HepG2 (cell line): ENCODE data around the gene HOXC5. TPM values are rescaled to one million over a fixed set of nuclear protein-coding genes. Genes with fewer than 3 reads are reported as not detected.
A peak's percentile ranks its signal among the peaks of the same experiment; 100 is the strongest.

Source experiments
- ATAC-seq: fragments of 200-7000 bp; cut with Tn5 transposase; 3 replicates; pipeline ENCODE4 v1.9.1; 2020; ENCODE audit warnings: mild to moderate bottlenecking, moderate library complexity
- BruUV-seq: library from RNA; stranded (reverse); fragments of 400-500 nt; replicated peaks from 2 replicates; lab custom pipeline; 2021; lab: Mats Ljungman, UMichigan
- CTCF ChIA-PET: fragments of 300-600 bp; formaldehyde crosslinking; extraction: SDS; loops from one replicate; lab custom pipeline; 2021; ENCODE audit warnings: low total read pairs, inconsistent platforms, low intra/inter-chr PET ratio; lab: Yijun Ruan, JAX
- POLR2A ChIA-PET: fragments of 350-600 bp; sonication (Branson Sonifier 250); formaldehyde crosslinking; loops from one replicate; lab custom pipeline; 2020; ENCODE audit warnings: antibody characterized with exemption, inconsistent platforms; lab: Yijun Ruan, JAX
- DNase-seq: peaks from one replicate; pipeline ENCODE4 v3.0.0-alpha.2; 2015; ENCODE audit warnings: low spot score
- FAIRE-seq: peaks from 3 replicates; lab custom pipeline; 2011; peaks lifted over from hg19 to GRCh38; lab: Jason Lieb, UNC
- H2AFZ ChIP-seq: one replicate; pipeline ENCODE4 v1.6.1; 2011; ENCODE audit warnings: low read length, inconsistent platforms
- H3K27ac ChIP-seq: fragments of 300-600 bp; 3 replicates; pipeline ENCODE4 v1.8.0; 2011; ENCODE audit warnings: mixed run types, mild to moderate bottlenecking, mixed read lengths, low read length, inconsistent platforms; ENCODE audit not compliant: insufficient read depth; ENCODE audit errors: extremely low read length
- H3K27me3 ChIP-seq, 2 experiments: fragments of 200-600 bp in 1 of 2; 2 replicates in 1 of 2; 3 replicates in 1 of 2; pipeline versions ENCODE4 v1.6.0 to v1.8.0; 2011; ENCODE audit warnings: low read length in 2 of 2, mild to moderate bottlenecking in 2 of 2, moderate library complexity in 2 of 2, inconsistent platforms in 1 of 2; ENCODE audit not compliant: insufficient read depth in 2 of 2, control insufficient read depth in 1 of 2
- H3K36me3 ChIP-seq, 2 experiments: fragments of 200-600 bp in 1 of 2; replicated peaks in 1 of 2; 2 replicates in 1 of 2; 3 replicates in 1 of 2; pipeline versions ENCODE4 v1.5.1 to v1.8.0; 2011; ENCODE audit warnings: low read length in 2 of 2, inconsistent platforms in 1 of 2; ENCODE audit not compliant: insufficient read depth in 2 of 2, control insufficient read depth in 1 of 2
- H3K4me1 ChIP-seq: 2 replicates; pipeline ENCODE4 v1.5.1; 2012; ENCODE audit warnings: low read length, inconsistent platforms; ENCODE audit not compliant: insufficient read depth
- H3K4me2 ChIP-seq: 2 replicates; pipeline ENCODE4 v1.6.0; 2011; ENCODE audit warnings: low read depth, low read length, inconsistent platforms
- H3K4me3 ChIP-seq, 3 experiments: fragments of 200-600 bp in 1 of 3; sonication (generic), shearing (Covaris generic) in 1 of 3; replicated peaks in 1 of 3; 2 replicates each; pipeline ENCODE4 v1.5.1; 2011 to 2016; ENCODE audit warnings: low read length in 3 of 3, inconsistent platforms in 2 of 3, low read depth in 2 of 3, mild to moderate bottlenecking in 2 of 3, control low read depth in 1 of 3, mixed read lengths in 1 of 3; ENCODE audit not compliant: insufficient read depth in 1 of 3
- H3K79me2 ChIP-seq: one replicate; pipeline ENCODE4 v1.6.1; 2011; ENCODE audit warnings: low read length, inconsistent platforms; ENCODE audit not compliant: insufficient read depth
- H3K9ac ChIP-seq: 2 replicates; pipeline ENCODE4 v1.6.0; 2011; ENCODE audit warnings: mild to moderate bottlenecking, low read depth, low read length, inconsistent platforms; ENCODE audit not compliant: insufficient read depth
- H3K9me3 ChIP-seq: 2 replicates; pipeline ENCODE4 v1.5.1; 2012; ENCODE audit warnings: mild to moderate bottlenecking, low read length
- H4K20me1 ChIP-seq: 2 replicates; pipeline ENCODE4 v1.6.0; 2011; ENCODE audit warnings: inconsistent platforms, mild to moderate bottlenecking, low read length, moderate library complexity; ENCODE audit not compliant: insufficient read depth
- ARID3A ChIP-seq: IDR thresholded peaks from 2 replicates; pipeline ENCODE4 v1.6.1; 2012; ENCODE audit warnings: low read depth, low read length, improper control_type of control experiment
- PAF1 ChIP-seq: IDR thresholded peaks from 2 replicates; pipeline ENCODE4 v1.6.1; 2016; ENCODE audit warnings: missing genetic modification reagents, missing compliant biosample characterization
- TBX2 ChIP-seq: sonication (generic); formaldehyde crosslinking; IDR thresholded peaks from 2 replicates; pipeline ENCODE4 v1.5.0; 2020; ENCODE audit warnings: missing genetic modification reagents, mild to moderate bottlenecking, borderline replicate concordance
- ZNF30 ChIP-seq: sonication (generic); formaldehyde crosslinking; IDR thresholded peaks from 2 replicates; pipeline ENCODE4 v1.5.0; 2020; ENCODE audit warnings: mild to moderate bottlenecking, missing genetic modification reagents
- WGBS: methylation state at CpG from one replicate; pipeline ENCODE4 v1.1.6; 2017; ENCODE audit warnings: low lambda C conversion rate; 5-methylcytosine and 5-hydroxymethylcytosine counted together
- in situ Hi-C: cut with HindIII; loops from 2 replicates; pipeline ENCODE4 v1.10.0; 2017; ENCODE audit warnings: low pct_unique_long_range_greater_than_20kb; ENCODE audit not compliant: extremely low pct_ligation_motif_present
- intact Hi-C: fragments of 100-400 bp; cut with micrococcal nuclease; formaldehyde crosslinking; loops from one replicate; pipeline ENCODE4 v1.10.0; 2022; ENCODE audit not compliant: unreplicated experiment
- polyA plus RNA-seq, 8 experiments: library from polyadenylated mRNA; depleted of rRNA in 3 of 8; stranded (reverse) in 7 of 8; unstranded in 1 of 8; fragments of >200 nt; fragmentation: Illumina TruSeq in 4 of 8; extraction: Trizol in 4 of 8; gene quantifications; 2 replicates each; pipeline versions ENCODE4 v1.2.1 to v1.2.3, GENCODE V29; 2011 to 2016; ENCODE audit warnings: low read depth in 4 of 8, missing spikeins in 1 of 8, mixed read lengths in 1 of 8; ENCODE audit not compliant: insufficient read depth in 1 of 8
- total RNA-seq, 5 experiments: library from RNA; depleted of rRNA; stranded (reverse); fragments of >200 nt; fragmentation: Illumina TruSeq; extraction: Trizol; gene quantifications; 2 replicates each; pipeline ENCODE4 v1.2.3, GENCODE V29; 2016; ENCODE audit warnings: low read depth in 1 of 5

Gene HOXC5
- total and polyA plus RNA-seq, 2 of the 13 experiments (the other 11 are each of a cell fraction or from before 2014, with no cell fraction given): not detected

GRCh38 chr12:54033980-54034784 is 1.3 kb downstream of the HOXC5 start:
- peaks cover 7% of the 10 kb centered on the region; the same call in 1 of the 2 replicates for H3K4me1 ChIP-seq
- no peak for TF ChIP-seq ARID3A
- no peak for TF ChIP-seq PAF1 (CRISPR knock-in tag)
- TF ChIP-seq TBX2 (CRISPR knock-in tag): no peak
- no peak for TF ChIP-seq ZNF30 (CRISPR knock-in tag)
- TF ChIP-seq, all 625 proteins: peak for 0
- Histone ChIP-seq H3K4me3 (no peak overlapping the region; a peak in 1 of 6 replicates), H2AFZ (no peak overlapping the region), H3K9me3 (no peaks in the 10 kb centered on the region), H3K9ac (no peak overlapping the region), H3K79me2 (no peaks in the 10 kb centered on the region), H3K27me3 (peaks cover 9 to 71% of the 10 kb centered on the region in 2 experiments), H3K36me3 (no peaks in the 10 kb centered on the region), H3K4me2 (no peak overlapping the region), H4K20me1 (no peaks in the 10 kb centered on the region), H3K27ac (no peak overlapping the region)
- POLR2A ChIA-PET: no interaction called here
- DNase-seq (no peak), FAIRE-seq (no peak), ATAC-seq (peak; percentile 18; the same call in 1 of the 3 replicates)
- intact Hi-C loops: loop anchor here (5.0 kb wide), 1 partner anchor 103 kb away; no protein-coding TSS in a partner anchor
- CTCF ChIA-PET: interaction anchor here (2.7 to 3.7 kb wide), 2 partner anchors 157 to 167 kb away, joined by 29 to 33 read pairs; no protein-coding TSS in a partner anchor
- no TSS peak for BruUV-seq
- in situ Hi-C loops: loop anchor here (5.0 kb wide), 2 partner anchors 98 to 158 kb away; no protein-coding TSS in a partner anchor
- WGBS: 83% methylated on average over 32 of the region's 57 CpGs
